Retina (tissue), 1 donor: Measurements from ENCODE around the gene KDM2A.
"Not testable (repeated sequence)": the region's sequence is repeated elsewhere in the genome, so short reads cannot be mapped to it uniquely, and the experiment has no call there.

ENCODE experiments used
- DNase-seq: peaks from one replicate; pipeline ENCODE4 v3.0.0-alpha.2; 2016

The KDM2A gene

DNA sequence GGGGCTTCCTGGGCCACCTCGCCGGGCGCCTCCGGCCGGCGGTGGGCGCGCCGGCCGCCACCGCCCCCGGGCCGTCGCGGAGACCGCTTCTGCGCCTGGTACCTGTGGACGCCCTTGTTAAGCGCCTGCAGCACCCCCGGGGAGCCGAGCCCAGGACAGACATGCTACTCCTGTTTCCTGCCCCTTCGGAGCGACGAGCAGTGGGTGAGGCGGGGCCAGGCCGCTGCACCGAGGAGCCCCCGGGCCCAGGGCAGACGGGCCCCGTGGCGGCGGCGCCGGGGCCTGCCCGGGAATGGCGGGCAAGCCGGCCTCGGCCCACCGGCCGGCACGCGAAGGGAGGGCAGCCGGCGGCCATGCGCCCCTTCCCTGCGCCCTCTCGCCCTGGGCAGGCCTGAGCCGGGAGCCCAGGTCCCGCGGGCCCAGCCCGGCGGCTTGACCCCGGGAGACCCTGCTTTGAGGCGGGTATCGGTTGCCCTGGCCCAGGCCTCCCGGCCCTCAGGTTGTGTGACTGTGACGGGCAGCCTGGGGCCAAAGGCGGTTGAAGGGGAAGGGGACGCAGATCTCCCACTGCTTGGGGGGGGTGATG, 789 bp upstream of the KDM2A start:
- DNase-seq, result peak; percentile 78

DNA sequence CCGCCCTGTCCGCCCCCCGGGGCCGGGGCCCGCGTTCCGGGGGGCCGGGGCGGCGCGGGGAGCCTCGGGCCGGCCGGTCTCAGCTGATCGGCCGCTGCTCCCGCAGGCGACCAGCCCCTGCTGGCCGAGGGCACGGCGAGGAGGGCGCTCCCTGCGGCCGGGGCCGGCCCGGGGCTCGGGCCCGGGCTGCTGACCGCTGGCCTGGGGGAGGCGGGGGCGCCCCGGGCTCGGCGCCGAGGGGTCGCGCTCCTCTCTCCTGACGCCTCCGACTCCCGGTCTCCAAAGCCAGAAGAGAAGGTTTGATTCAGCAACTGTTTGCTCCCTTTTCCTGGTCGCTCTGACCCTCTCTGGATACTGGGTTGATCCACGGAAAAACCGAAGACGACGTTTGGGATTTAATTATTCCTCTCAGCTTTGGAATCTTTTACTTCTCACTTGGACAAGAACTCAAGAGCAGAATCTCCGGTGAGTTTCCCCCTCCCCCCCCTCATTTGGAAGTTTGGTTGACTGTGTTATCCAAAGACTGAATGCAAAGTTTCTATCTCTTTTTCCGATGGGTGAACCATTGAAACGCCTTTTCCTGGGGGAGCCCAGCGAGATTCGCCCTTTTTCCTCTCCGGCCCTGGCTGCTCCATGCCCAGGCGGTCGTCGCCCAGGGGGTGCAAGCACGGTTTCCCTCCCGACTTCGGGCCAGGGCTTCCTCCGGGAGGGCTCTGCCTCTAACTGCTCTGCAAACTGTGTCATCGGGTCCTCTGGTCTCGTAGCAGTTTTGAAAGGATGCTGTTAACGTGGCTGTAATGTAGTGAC, 725 bp downstream of the KDM2A start:
- peak; percentile 58 for DNase-seq

GRCh38 chr11:67120456-67120855, 1.4 kb downstream of the KDM2A start:
- no peak for DNase-seq

DNA sequence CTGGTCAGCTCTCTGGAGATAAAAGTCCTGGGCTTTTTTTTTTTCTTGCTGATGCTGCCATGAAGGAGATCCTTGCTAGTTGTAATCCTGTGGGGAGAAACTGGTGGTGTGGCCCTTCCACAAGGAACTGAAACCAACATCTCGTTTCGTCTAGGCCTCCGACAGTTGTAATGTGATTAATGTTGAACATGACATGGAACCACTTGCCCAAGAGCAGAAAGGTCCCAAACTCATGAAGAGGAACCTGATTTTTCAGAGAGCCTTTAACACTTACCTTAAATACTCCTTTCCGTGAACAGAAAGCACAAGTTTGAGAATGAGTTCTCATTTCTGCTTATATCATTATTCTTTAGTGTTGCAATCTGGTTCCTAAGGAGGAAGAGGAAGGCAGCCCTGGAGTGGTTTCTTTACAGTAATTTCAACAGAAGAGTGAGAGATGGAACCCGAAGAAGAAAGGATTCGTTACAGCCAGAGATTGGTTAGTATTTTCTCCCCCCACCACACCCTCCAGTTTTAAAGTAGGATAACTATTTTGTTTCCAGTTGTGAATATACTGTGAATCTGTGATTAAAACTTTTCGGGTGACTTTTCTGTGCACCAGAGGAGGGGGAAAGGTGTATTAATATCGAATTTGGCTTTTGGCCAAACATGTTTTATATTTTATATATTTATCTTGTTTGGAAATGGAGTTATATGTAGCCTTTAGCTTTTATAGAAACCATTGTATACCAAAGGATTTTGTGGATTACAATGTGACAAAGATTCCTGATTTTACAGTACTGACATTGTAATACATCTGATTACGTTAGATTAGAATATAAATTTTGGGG, 2.0 kb downstream of the KDM2A start:
- peak; percentile 24 for DNase-seq

DNA sequence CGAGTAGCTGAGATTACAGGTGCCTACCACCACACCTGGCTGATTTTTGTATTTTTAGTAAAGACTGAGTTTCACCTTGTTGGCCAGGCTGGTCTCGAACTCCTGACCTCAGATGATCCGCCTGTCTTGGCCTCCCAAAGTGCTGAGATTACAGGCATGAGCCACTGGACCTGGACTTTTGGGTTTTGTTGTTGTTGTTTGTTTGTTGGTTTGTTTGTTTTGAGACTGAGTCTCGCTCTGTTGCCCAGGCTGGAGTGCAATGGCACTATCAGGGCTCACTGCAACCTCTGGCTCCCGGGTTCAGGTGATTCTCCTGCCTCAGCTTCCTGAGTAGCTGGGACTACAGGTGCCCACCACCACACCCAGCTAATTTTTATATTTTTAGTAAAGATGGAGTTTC, 4.7 kb downstream of the KDM2A start:
- DNase-seq, result not testable (repeated sequence)

- DNase-seq, result not testable (repeated sequence)
Observed at GRCh38 chr11:67126243-67126642, 7.2 kb downstream of the KDM2A start.

GRCh38 chr11:67126986-67127385, 7.9 kb downstream of the KDM2A start:
- no peak for DNase-seq

DNA sequence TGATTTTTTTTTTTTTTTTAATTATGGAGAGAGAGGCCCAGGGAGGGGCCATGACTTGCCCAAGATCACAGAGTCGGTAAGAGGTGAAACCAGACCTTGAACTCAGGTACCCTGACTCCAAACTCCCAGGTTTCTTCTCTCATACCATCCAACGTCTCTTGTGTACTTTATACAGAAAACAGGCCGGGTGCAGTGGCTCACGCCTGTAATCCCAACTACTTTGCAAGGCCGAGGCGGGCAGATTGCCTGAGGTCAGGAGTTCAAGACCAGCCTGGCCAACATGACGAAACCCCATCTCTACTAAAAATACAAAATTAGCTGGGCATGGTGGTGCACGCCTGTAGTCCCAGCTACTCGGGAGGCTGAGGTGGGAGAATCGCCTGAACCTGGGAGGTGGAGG, 11.8 kb downstream of the KDM2A start:
- not testable (repeated sequence) for DNase-seq

- DNase-seq, result no peak
Observed at GRCh38 chr11:67136156-67136555, 17.1 kb downstream of the KDM2A start.

GRCh38 chr11:67138922-67139321, 19.9 kb downstream of the KDM2A start:
- no peak for DNase-seq

DNA sequence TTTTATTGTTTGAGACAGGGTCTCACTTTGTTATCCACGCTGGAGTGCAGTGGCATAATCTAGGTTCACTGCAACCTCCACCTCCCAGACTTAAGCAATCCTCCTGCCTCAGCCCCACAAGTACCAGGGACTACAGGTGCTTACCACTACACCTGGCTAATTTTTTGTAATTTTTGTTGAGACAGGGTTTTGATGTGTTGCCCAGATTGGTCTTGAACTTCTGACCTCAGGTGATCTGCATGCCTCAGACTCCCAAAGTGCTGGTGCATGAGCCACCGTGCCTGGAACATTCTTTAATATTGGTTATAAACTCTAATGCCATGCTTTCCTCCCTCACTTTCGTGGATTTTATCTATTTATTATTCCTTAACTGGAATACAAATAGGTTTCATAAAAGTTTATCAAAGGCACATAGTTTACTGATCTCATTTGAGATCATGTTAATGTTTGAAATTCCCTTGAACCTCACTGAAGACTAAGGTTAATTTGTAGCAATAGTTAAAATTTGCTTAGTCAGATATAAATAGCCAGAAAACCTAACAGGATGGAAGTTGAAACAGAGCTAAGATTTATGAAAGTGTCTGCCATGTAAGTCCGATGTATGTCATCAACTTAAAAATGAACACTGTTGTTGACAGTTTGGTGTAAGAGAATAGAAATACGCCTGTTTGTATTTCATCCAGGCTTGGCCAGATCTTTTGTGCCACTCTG, 27.6 kb downstream of the KDM2A start:
- DNase-seq, result no peak

DNA sequence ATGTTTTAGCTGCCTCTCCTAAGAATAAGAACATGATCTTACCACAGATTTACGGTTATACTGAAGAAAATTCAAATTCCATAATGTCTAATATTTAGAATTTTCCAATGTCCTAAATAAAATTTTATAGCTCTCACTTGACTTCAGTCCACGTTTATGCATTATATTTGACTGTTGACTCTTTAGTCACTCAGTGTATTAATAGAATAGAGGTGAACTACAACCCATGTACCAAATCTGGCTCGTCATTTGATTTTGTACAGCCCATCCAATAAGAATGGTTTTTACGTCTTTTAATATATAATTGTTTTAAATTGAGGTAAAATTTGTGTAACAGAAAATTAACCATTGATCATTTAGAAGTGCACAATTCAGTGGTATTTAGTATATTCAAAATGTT, 34.9 kb downstream of the KDM2A start:
- no peak for DNase-seq

DNA sequence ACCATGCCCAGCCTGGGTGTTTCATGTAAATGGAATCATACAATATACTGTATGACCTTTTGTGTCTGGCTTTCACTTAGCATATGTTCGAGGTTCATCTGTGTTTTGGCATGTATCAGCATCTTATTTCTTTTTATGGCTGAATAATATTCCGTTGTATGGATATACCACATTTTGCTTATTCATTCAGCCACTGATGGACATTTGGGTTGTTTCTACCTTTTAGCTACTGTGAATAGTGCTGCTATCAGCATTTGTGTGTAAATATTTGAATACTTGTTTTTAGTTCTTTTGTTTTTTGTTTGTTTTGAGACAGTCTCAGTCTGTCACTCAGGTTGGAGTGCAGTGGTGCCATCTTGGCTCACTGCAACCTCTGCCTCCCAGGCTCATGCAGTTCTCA, 35.7 kb downstream of the KDM2A start:
- DNase-seq, result no peak

DNA sequence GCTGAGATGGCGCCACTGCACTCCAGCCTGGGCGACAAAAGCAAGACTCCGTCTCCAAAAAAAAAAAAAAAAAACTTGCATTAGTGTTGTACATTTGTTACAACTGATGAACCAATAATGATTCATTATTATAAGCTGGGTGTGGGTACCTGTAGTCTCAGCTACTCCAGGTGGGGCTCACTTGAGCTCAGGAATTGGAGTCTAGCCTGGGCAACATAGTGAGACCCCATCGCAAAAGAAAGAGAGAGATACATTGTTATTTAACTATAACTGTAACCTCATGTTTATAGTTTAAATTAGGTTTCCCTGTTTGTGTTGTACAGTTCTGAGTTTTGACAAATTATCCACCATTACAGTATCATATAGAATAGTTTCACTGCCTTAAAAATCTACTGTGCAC, 38.6 kb downstream of the KDM2A start:
- DNase-seq, result no peak

GRCh38 chr11:67158221-67158620, 39.2 kb downstream of the KDM2A start:
- no peak for DNase-seq

GRCh38 chr11:67160045-67160444, 41.0 kb downstream of the KDM2A start:
- DNase-seq, result peak; percentile 22

- DNase-seq, result no peak
Observed at GRCh38 chr11:67160872-67161783, 42.1 kb downstream of the KDM2A start.

DNA sequence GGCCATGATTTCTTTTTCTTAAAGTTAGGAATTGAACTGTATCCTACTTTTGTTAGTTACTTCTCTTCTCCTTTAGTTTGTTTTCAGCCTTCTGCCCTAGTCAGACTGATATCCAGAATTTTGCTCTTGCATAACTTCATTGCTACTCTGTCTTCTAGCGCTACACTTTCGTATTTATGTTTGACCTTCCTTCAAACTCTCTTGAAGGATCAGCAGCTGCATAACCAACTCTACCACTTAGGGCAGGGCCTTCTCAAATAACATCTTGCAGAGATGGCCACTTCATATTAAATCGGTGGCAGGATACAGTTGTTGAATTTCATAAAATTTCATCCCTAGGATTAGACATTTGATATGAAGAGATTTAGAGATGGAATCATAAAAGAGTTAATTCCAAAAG, 43.9 kb downstream of the KDM2A start:
- no peak for DNase-seq

DNA sequence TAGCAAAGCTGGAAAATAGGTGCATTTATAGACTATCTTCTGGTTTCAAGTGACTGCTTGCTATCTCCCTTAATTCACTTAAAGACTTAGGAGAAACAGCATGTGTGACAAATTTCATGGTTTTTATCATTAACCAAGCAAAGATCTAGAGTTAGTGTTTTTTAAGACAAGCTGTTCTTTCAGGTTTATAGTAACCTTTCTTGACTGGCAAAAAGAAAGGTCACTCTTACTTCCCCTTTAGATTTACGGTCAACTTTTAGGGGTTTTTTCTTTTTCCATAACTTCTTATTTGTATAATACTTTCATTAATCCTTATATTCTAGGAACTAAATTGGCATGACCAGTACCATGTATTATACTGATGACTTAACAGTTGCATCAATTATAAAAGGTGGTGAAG, 46.6 kb downstream of the KDM2A start:
- no peak for DNase-seq

DNA sequence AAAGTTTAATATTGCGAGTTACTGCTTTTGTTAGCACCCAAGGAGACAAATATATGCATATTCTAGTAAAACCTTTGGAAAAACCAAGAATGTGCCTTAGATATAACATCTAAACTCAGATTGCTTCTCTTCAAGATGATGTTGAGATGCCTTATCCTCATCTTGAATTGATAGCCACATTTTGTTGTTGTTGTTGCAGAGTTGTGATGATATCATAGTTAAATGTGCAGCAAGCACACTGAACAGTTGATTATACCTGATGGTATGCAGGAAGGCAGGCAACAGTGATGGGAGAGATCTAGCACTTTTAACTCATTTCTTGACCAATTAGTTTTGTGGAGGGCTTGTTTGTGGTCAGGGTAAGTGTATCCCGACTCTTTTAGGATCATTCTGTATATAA, 48.0 kb downstream of the KDM2A start:
- DNase-seq, result no peak

- DNase-seq, result no peak
Observed at GRCh38 chr11:67167719-67168118, 48.7 kb downstream of the KDM2A start.

DNA sequence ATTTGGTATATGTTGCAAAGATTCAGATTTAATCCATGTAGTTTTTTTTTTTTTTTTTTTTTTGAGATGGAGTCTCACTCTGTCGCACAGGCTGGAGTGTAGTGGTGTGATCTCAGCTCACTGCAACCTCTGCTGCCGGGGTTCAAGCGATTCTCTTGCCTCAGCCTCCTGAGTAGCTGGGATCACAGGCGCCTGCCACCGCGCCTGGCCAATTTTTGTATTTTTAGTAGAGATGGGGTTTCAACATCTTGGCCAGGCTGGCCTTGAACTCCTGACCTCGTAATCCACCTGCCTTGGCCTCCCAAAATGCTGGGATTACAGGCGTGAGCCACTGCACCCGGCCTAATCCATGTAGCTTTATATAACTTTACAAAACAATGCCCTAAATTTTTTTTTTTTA, 49.8 kb downstream of the KDM2A start:
- not testable (repeated sequence) for DNase-seq
